Astrocyte of the spinal cord (primary cell): ENCODE results near the gene FRRS1.

ENCODE experiments used
- DNase-seq: peaks from one replicate; pipeline ENCODE4 v3.0.0; 2011; ENCODE audit warnings: low read depth, low spot score
- H3K4me3 ChIP-seq: 2 replicates; pipeline ENCODE4 v1.5.1; 2011; ENCODE audit warnings: low read depth, mild to moderate bottlenecking, low read length, moderate library complexity
- CTCF ChIP-seq: IDR thresholded peaks from 2 replicates; pipeline ENCODE4 v1.5.1; 2012; ENCODE audit warnings: low read depth, mild to moderate bottlenecking, low read length, inconsistent platforms
- in situ Hi-C: cut with HindIII; loops from 2 replicates; pipeline ENCODE4 v1.10.0; 2017; ENCODE audit warnings: low sequenced_read_pairs

FRRS1 gene

GRCh38 chr1:99672530-99673213 lies 93.8 kb downstream of the FRRS1 start:
- TF ChIP-seq CTCF: no peak
- DNase-seq: no peak
- H3K4me3 ChIP-seq: no peak overlapping the region
- in situ Hi-C loops: no loop called here

DNA sequence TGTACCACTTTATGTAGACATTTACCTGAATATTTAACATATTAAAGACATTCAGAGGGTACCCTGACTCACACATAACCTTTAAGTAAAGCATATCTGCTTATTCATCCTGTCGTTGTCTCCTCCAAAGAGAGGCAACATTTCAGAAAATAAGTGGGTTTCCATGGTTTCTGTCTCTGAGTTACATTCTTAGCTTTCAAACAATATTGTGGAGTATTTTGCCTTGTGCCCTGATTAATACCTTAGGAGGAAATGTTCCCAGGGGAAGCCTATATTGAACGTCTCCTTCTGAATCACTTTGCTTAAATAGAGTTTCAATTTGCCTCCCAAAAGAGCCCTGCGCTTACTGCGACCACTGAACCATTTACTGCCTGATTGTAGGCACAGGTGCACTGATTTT lies 94.4 kb downstream of the FRRS1 start:
- no peak overlapping the region for H3K4me3 ChIP-seq
- in situ Hi-C loops: no loop called here
- TF ChIP-seq CTCF: no peak
- DNase-seq: no peak

- in situ Hi-C loops: no loop called here
- no peak for TF ChIP-seq CTCF
- no peak for DNase-seq
- H3K4me3 ChIP-seq: no peak overlapping the region
Measured at GRCh38 chr1:99670583-99670982, 95.9 kb downstream of the FRRS1 start.

DNA sequence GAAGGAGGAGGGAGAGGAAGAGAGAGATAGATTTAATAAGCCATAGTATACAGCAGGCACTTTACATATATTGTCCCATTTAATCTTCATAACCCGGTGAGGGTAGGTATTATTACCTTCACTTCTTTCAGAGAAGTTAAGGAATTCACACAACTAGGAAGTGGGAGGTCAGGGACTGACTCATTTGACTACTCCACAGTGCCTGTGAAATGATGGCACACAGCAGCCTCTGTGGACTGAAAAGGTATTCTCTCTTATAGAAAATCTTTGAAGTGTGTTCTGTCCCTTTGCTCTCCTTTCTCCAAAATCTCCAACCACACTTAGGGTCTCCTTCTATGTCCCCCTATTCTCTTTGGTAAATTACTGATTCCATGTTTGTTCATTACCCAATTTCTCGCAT lies 96.6 kb downstream of the FRRS1 start:
- TF ChIP-seq CTCF: no peak
- in situ Hi-C loops: no loop called here
- no peak overlapping the region for H3K4me3 ChIP-seq
- no peak for DNase-seq

- no peak for DNase-seq
- TF ChIP-seq CTCF: no peak
- no peak overlapping the region for H3K4me3 ChIP-seq
- in situ Hi-C loops: no loop called here
Measured at GRCh38 chr1:99669376-99669775, 97.1 kb downstream of the FRRS1 start.

GRCh38 chr1:99665212-99665611 lies 101.2 kb downstream of the FRRS1 start:
- DNase-seq: no peak
- in situ Hi-C loops: no loop called here
- no peak for TF ChIP-seq CTCF
- H3K4me3 ChIP-seq: no peak overlapping the region

- no peak overlapping the region for H3K4me3 ChIP-seq
- no peak for TF ChIP-seq CTCF
- in situ Hi-C loops: no loop called here
- DNase-seq: no peak
Measured at GRCh38 chr1:99663501-99663900, 102.9 kb downstream of the FRRS1 start.
